ENCODE data around the gene PPP4R1. TPM values are rescaled to one million over a fixed set of nuclear protein-coding genes. Genes with fewer than 3 reads are reported as not detected.

PPP4R1 gene
- total RNA-seq, 1 experiment from 2014 or later = 66.7 TPM

- intact Hi-C loops (cut with micrococcal nuclease) = no loop called here
- RAD21 ChIA-PET (ENCODE audit: low non-redundant PET in 1 of 2, low total read pairs in 2 of 2, uncharacterized antibody in 2 of 2, unreplicated experiment in 2 of 2) = no interaction called here
- DNase-seq (ENCODE audit: low read depth, low spot score) (no peak), ATAC-seq (no peak)
- no peak overlapping the region for H3K4me2 ChIP-seq (ENCODE audit: low read length)
- POLR2A ChIA-PET = no interaction called here
- no peaks in the 10 kb centered on the region for H3K79me2 ChIP-seq (ENCODE audit: insufficient read depth, low read length)
- H2AFZ ChIP-seq (ENCODE audit: low read depth, low read length, poor library complexity, severe bottlenecking) = no peak overlapping the region
- H4K20me1 ChIP-seq (ENCODE audit: insufficient read depth) = no peaks in the 10 kb centered on the region
- H3K36me3 ChIP-seq (ENCODE audit: control insufficient read depth in 1 of 2, insufficient read depth in 2 of 2, low read length in 2 of 2) = no peaks in the 10 kb centered on the region
- no peak for TF ChIP-seq ZBTB33 (IDR thresholded peaks at IDR 0.05; ENCODE audit: extremely low read depth, insufficient replicate concordance, low read length)
- TF ChIP-seq TCF7L2 (IDR thresholded peaks at IDR 0.05; ENCODE audit: borderline replicate concordance, extremely low read depth, insufficient read depth, insufficient read length) = no peak
- no peak for TF ChIP-seq EZH2phosphoT487 (IDR thresholded peaks at IDR 0.05; ENCODE audit: borderline replicate concordance)
- TF ChIP-seq ZNF274 (IDR thresholded peaks at IDR 0.05; ENCODE audit: low read depth, low read length) = no peak
- TF ChIP-seq CTCF (IDR thresholded peaks at IDR 0.05 in 2 of 3, conservative IDR thresholded peaks at IDR 0.05 in 1 of 3; ENCODE audit: borderline replicate concordance in 1 of 3, insufficient read depth in 1 of 3, low read depth in 2 of 3, low read length in 2 of 3) = no peak
- no peak for TF ChIP-seq YY1 (IDR thresholded peaks at IDR 0.05; ENCODE audit: extremely low read depth, insufficient replicate concordance, low read depth, low read length)
- no peak for TF ChIP-seq ELF1 (IDR thresholded peaks at IDR 0.05; ENCODE audit: borderline replicate concordance, low read depth)
- TF ChIP-seq RAD21 (IDR thresholded peaks at IDR 0.05; ENCODE audit: low read depth) = no peak
- no peak for TF ChIP-seq POLR2A (IDR thresholded peaks at IDR 0.05; ENCODE audit: borderline replicate concordance, extremely low read depth, insufficient read depth, insufficient read length)
- TF ChIP-seq ZFX (IDR thresholded peaks at IDR 0.05) = no peak
- TF ChIP-seq POLR2AphosphoS5 (IDR thresholded peaks at IDR 0.05; ENCODE audit: low read depth, low read length) = no peak
- no peak for TF ChIP-seq EGR1 (IDR thresholded peaks at IDR 0.05; ENCODE audit: low read depth)
- TF ChIP-seq REST (IDR thresholded peaks at IDR 0.05; ENCODE audit: low read depth) = no peak
- TF ChIP-seq SRF (IDR thresholded peaks at IDR 0.05; ENCODE audit: low read depth) = no peak
- no peak for TF ChIP-seq SP1 (IDR thresholded peaks at IDR 0.05; ENCODE audit: low read depth)
- no peak overlapping the region for H3K9ac ChIP-seq (ENCODE audit: low read length)
- H3K27me3 ChIP-seq (ENCODE audit: insufficient read depth, low read length) = no peaks in the 10 kb centered on the region
- H3K27ac ChIP-seq (ENCODE audit: low read depth, low read length) = no peak overlapping the region
- CTCF ChIA-PET = no interaction called here
- no TSS peak for BruUV-seq (replicated peaks)
- H3K9me3 ChIP-seq (ENCODE audit: control insufficient read depth in 1 of 2, insufficient read depth in 1 of 2, low read depth in 1 of 2, low read length in 2 of 2) = no peaks in the 10 kb centered on the region
- peaks cover 12 to 30% of the 10 kb centered on the region in 2 experiments for H3K4me1 ChIP-seq (ENCODE audit: control insufficient read depth in 1 of 2, insufficient read depth in 2 of 2, low read length in 2 of 2)
- no peak overlapping the region for H3K4me3 ChIP-seq (replicated peaks in 1 of 2; ENCODE audit: low read depth in 1 of 2, low read length in 2 of 2)
- H3K9me2 ChIP-seq (ENCODE audit: insufficient read depth) = no peaks in the 10 kb centered on the region
These were observed 34.2 kb upstream of the PPP4R1 start for GRCh38 chr18:9648431-9649163.

Data from HCT116 (cell line).